Prostate gland (tissue), 2 donors: ENCODE measurements around the gene SLC7A6OS.

Source experiments
- CTCF ChIP-seq, 4 experiments: fragments of 200-600 bp in 2 of 4; fragments of 450-650 bp in 2 of 4; sonication (generic) in 2 of 4; IDR thresholded peaks; 1 replicate in 3 of 4; 2 replicates in 1 of 4; pipeline ENCODE4 v1.5.1; 2016 to 2019; ENCODE audit warnings: antibody characterized with exemption in 4 of 4, mild to moderate bottlenecking in 2 of 4, moderate library complexity in 2 of 4
- POLR2AphosphoS5 ChIP-seq: sonication (generic); formaldehyde crosslinking; IDR thresholded peaks from one replicate; pipeline ENCODE4 v1.6.1; 2017; ENCODE audit warnings: antibody characterized with exemption

DNA sequence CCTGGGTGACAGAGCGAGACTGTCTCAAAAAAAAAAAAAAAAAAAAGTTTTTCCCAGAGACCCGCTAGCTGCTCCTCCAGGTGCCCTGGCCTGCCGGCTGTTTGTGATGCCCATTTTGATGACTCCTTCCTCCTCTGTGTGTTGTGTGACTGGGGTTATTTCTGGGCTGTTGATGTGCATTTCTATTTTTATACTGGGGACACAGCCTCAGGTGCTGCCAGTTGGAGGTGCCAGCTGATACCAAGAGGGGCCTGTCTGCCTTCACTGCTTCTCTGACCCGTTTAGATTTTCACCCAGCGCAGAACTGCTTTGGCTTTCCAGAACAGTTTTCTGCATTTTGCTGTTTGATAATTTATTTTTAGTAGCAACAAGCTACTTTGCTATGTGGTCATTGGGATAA is 58.9 kb downstream of the SLC7A6OS start:
- TF ChIP-seq CTCF (IDR thresholded peaks at IDR 0.05) (no peak), POLR2AphosphoS5 (no peak)
